ENCODE data around the gene IL7R.

- no peak for TF ChIP-seq CTCF (conservative IDR thresholded peaks at IDR 0.05; ENCODE audit: low read depth, low read length)
- no peak for TF ChIP-seq EZH2 (IDR thresholded peaks at IDR 0.05; ENCODE audit: borderline replicate concordance, low read depth, low read length, poor library complexity, severe bottlenecking)
Observed at GRCh38 chr5:35849860-35850259, 6.8 kb upstream of the IL7R start.
